Measurements from ENCODE around the gene NKD1. TPM values are rescaled to one million over a fixed set of nuclear protein-coding genes. Genes with fewer than 3 reads are reported as not detected.
A peak's percentile ranks its signal among the peaks of the same experiment; 100 is the strongest.

Gene NKD1
- total RNA-seq, 1 donor from 2014 or later: under 0.01 TPM

GRCh38 chr16:50522324-50522723 is 25.9 kb upstream of the NKD1 start:
- FAIRE-seq: no peak

GRCh38 chr16:50523710-50524109 is 24.5 kb upstream of the NKD1 start:
- no peak for TF ChIP-seq CTCF (IDR thresholded peaks at IDR 0.05; ENCODE audit: insufficient read depth, low read length, severe bottlenecking)
- no peaks in the 10 kb centered on the region for H3K36me3 ChIP-seq (ENCODE audit: control insufficient read depth, insufficient read depth, low read length)
- FAIRE-seq: peak; percentile 28
- H3K27me3 ChIP-seq (ENCODE audit: control insufficient read depth, insufficient read depth, low read length): peaks cover 2% of the 10 kb centered on the region
- no peak for DNase-seq (ENCODE audit: low read depth)
- H3K4me3 ChIP-seq (ENCODE audit: low read depth, low read length): no peak overlapping the region

More at GRCh38 chr16:50522324-50522723, 25.9 kb upstream of the NKD1 start:
- Histone ChIP-seq H3K27me3 (ENCODE audit: control insufficient read depth, insufficient read depth, low read length) (peaks cover 2% of the 10 kb centered on the region), H3K4me3 (ENCODE audit: low read depth, low read length) (no peak overlapping the region), H3K36me3 (ENCODE audit: control insufficient read depth, insufficient read depth, low read length) (no peaks in the 10 kb centered on the region)
- no peak for DNase-seq (ENCODE audit: low read depth)
- no peak for TF ChIP-seq CTCF (IDR thresholded peaks at IDR 0.05; ENCODE audit: insufficient read depth, low read length, severe bottlenecking)

DNA sequence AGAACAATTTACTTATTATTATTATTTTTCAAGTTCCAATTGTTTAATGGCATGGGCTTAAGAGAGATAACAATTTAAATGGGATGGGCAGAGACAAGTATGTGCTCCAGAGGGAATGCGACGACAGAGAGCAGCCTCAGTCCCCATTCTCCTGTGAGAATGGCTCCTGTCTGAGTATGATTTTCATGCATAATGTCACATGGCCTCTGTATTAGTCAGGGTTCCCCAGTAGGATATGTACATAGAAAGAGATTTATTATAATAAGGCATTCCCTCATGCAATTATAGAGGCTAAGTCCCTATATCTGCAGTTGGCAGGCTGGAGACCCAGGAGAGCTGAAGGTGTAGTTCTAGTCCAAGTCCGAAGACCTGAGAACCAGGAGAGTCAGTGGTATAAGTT is 22.9 kb upstream of the NKD1 start:
- FAIRE-seq (no peak), DNase-seq (ENCODE audit: low read depth) (no peak)
- no peak for TF ChIP-seq CTCF (IDR thresholded peaks at IDR 0.05; ENCODE audit: insufficient read depth, low read length, severe bottlenecking)
- Histone ChIP-seq H3K36me3 (ENCODE audit: control insufficient read depth, insufficient read depth, low read length) (no peaks in the 10 kb centered on the region), H3K4me3 (ENCODE audit: low read depth, low read length) (no peak overlapping the region), H3K27me3 (ENCODE audit: control insufficient read depth, insufficient read depth, low read length) (peaks cover 2% of the 10 kb centered on the region)

DNA sequence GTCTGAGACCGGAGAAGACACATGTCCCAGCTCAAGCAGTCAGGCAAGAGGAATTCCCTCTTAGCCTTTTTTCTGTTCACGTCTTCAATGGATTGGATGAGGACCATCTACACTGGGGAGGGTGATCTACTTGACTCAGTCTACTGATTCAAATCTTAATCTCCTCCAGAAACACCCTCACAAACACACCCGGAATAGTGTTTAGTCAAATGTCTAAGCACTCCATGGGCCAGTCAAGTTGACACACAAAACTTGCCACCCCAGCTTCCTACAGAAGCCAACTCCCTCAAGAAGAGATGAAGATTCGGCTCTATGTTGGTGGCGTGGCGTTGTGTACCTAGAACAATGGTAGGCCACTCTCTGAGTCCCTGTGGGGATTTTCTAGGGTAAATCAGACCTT is 22.5 kb upstream of the NKD1 start:
- no peak for DNase-seq (ENCODE audit: low read depth)
- H3K36me3 ChIP-seq (ENCODE audit: control insufficient read depth, insufficient read depth, low read length): no peaks in the 10 kb centered on the region
- FAIRE-seq: no peak

DNA sequence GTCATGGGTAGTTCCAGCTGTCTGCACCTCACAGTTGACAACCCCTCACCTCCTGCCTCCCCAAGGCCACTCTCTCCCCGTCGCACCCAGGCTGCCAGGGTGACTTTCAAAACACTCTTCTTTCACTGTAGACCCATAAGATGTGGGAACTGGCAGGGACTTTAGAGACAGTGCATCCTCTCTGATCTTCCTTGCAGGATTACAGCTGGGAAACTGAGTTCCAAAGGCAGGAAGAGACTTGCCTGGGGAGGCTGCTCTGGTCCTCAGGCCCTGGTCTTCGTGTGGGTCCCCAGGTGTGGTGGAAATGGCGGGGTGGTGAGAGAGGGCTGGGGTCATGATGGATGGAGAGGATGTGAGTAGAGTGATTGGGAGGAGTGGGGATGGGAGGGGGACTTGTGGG is 21.9 kb upstream of the NKD1 start:
- FAIRE-seq (no peak), DNase-seq (ENCODE audit: low read depth) (no peak)
- Histone ChIP-seq H3K27me3 (ENCODE audit: control insufficient read depth, insufficient read depth, low read length) (peaks cover 2% of the 10 kb centered on the region), H3K36me3 (ENCODE audit: control insufficient read depth, insufficient read depth, low read length) (no peaks in the 10 kb centered on the region), H3K4me3 (ENCODE audit: low read depth, low read length) (no peak overlapping the region)
- no peak for TF ChIP-seq CTCF (IDR thresholded peaks at IDR 0.05; ENCODE audit: insufficient read depth, low read length, severe bottlenecking)

More for the DNA sequence above, 22.5 kb upstream of the NKD1 start:
- no peak for TF ChIP-seq CTCF (IDR thresholded peaks at IDR 0.05; ENCODE audit: insufficient read depth, low read length, severe bottlenecking)
- peaks cover 2% of the 10 kb centered on the region for H3K27me3 ChIP-seq (ENCODE audit: control insufficient read depth, insufficient read depth, low read length)
- no peak overlapping the region for H3K4me3 ChIP-seq (ENCODE audit: low read depth, low read length)

DNA sequence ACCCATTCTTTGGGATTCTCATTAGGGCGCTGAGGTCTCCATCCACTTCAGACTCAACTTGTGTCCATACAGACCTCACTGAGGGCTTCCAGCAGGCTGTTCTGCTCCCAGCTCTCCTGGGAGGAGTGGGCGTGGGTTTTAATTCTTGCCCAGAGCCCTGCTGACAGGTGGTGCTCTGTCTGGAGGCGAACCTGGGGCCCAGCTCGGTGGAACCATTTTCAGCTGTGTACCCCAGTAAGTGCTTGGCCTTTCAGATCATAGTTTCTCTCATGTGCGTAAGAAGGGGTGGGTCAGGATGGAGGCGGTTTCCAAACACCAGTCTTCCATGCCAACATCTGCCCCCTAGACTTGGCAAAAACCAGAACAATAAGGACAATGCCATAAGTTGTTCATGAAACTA is 21.4 kb upstream of the NKD1 start:
- no peak overlapping the region for H3K4me3 ChIP-seq (ENCODE audit: low read depth, low read length)
- DNase-seq (ENCODE audit: low read depth): no peak
- H3K27me3 ChIP-seq (ENCODE audit: control insufficient read depth, insufficient read depth, low read length): no peaks in the 10 kb centered on the region
- no peak for TF ChIP-seq CTCF (IDR thresholded peaks at IDR 0.05; ENCODE audit: insufficient read depth, low read length, severe bottlenecking)
- FAIRE-seq: no peak
- no peaks in the 10 kb centered on the region for H3K36me3 ChIP-seq (ENCODE audit: control insufficient read depth, insufficient read depth, low read length)

Measured in bronchial epithelial cell (primary cell).